ENCODE measurements around the gene CDH23. TPM values are rescaled to one million over a fixed set of nuclear protein-coding genes. Genes with fewer than 3 reads are reported as not detected.

CDH23 gene
- total and polyA plus RNA-seq, 9 of the 15 experiments (the other 6 are each of a cell fraction or from before 2014, with no cell fraction given), result 0.18 to 1.2 (median 0.47) TPM

DNA sequence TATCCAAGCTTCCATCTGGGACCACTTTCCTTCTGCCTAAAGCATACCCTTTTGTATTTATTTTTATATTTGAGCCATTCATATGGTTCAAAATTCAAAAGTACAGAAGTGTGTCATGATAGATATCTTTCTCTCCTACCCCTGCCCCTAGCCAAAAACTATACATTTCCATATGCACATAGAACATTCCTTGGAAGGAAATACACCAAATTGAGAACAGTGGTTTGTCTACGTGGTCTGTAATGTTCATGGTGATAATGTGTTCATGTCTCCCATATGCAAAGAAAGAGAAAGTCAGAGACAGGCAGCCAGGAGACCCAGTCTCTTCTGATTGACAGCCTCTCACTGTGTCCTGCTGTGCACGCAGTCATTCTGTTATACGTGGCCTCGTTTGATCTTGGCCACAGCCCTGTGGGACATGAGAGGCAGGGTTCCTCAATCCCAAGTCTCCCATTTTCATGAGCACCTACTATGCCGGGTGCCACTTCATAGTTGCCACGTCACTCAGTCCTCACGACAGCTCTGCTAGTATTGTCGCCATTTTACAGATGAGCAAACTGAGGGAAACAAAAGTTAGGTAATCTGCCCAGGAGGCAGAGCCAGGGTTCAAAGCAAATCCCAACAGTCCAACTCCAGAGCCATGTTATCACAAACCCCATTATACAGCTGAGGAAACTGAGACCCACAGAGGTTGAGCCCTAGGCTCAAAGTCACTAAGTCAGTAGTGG is 8.0 kb upstream of the CDH23 start (continued):
- TF ChIP-seq ADNP (tag; IDR thresholded peaks at IDR 0.05), result peak; percentile 74; the same call in 1 of the 2 replicates
- TF ChIP-seq CHD4 (IDR thresholded peaks at IDR 0.05; ENCODE audit: insufficient read depth, insufficient replicate concordance, low read depth, low read length, poor library complexity, severe bottlenecking), result no peak
- TF ChIP-seq FOXJ3 (CRISPR knock-in tag; IDR thresholded peaks at IDR 0.05), result no peak
- peak; percentile 83 for TF ChIP-seq RBM25 (IDR thresholded peaks at IDR 0.05; ENCODE audit: low read depth, low read length, severe bottlenecking)
- TF ChIP-seq ZC3H4 (CRISPR knock-in tag; IDR thresholded peaks at IDR 0.05; ENCODE audit: borderline replicate concordance), result no peak
- TF ChIP-seq, protein P1, sequence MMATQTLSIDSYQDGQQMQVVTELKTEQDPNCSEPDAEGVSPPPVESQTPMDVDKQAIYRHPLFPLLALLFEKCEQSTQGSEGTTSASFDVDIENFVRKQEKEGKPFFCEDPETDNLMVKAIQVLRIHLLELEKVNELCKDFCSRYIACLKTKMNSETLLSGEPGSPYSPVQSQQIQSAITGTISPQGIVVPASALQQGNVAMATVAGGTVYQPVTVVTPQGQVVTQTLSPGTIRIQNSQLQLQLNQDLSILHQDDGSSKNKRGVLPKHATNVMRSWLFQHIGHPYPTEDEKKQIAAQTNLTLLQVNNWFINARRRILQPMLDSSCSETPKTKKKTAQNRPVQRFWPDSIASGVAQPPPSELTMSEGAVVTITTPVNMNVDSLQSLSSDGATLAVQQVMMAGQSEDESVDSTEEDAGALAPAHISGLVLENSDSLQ (IDR thresholded peaks at IDR 0.05), result peak; percentile 89
- TF ChIP-seq, protein P2, sequence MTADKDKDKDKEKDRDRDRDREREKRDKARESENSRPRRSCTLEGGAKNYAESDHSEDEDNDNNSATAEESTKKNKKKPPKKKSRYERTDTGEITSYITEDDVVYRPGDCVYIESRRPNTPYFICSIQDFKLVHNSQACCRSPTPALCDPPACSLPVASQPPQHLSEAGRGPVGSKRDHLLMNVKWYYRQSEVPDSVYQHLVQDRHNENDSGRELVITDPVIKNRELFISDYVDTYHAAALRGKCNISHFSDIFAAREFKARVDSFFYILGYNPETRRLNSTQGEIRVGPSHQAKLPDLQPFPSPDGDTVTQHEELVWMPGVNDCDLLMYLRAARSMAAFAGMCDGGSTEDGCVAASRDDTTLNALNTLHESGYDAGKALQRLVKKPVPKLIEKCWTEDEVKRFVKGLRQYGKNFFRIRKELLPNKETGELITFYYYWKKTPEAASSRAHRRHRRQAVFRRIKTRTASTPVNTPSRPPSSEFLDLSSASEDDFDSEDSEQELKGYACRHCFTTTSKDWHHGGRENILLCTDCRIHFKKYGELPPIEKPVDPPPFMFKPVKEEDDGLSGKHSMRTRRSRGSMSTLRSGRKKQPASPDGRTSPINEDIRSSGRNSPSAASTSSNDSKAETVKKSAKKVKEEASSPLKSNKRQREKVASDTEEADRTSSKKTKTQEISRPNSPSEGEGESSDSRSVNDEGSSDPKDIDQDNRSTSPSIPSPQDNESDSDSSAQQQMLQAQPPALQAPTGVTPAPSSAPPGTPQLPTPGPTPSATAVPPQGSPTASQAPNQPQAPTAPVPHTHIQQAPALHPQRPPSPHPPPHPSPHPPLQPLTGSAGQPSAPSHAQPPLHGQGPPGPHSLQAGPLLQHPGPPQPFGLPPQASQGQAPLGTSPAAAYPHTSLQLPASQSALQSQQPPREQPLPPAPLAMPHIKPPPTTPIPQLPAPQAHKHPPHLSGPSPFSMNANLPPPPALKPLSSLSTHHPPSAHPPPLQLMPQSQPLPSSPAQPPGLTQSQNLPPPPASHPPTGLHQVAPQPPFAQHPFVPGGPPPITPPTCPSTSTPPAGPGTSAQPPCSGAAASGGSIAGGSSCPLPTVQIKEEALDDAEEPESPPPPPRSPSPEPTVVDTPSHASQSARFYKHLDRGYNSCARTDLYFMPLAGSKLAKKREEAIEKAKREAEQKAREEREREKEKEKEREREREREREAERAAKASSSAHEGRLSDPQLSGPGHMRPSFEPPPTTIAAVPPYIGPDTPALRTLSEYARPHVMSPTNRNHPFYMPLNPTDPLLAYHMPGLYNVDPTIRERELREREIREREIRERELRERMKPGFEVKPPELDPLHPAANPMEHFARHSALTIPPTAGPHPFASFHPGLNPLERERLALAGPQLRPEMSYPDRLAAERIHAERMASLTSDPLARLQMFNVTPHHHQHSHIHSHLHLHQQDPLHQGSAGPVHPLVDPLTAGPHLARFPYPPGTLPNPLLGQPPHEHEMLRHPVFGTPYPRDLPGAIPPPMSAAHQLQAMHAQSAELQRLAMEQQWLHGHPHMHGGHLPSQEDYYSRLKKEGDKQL (CRISPR knock-in tag; IDR thresholded peaks at IDR 0.05; ENCODE audit: borderline replicate concordance), result 0 out of 2 replicates have a peak, but pooled peaks have one; percentile 33
- no peak for TF ChIP-seq ATF1 (CRISPR knock-in tag; IDR thresholded peaks at IDR 0.05)
- TF ChIP-seq ATF1 (tag; IDR thresholded peaks at IDR 0.05), result 0 out of 2 replicates have a peak, but pooled peaks have one; percentile 14
- peak; percentile 92 for TF ChIP-seq BCOR (IDR thresholded peaks at IDR 0.05)
